Mesenchymal stem cell (in vitro differentiated cells and primary cell): ENCODE measurements around the gene LARGE2.
A peak's percentile ranks its signal among the peaks of the same experiment; 100 is the strongest.

Experiments used
- DNase-seq: peaks from one replicate; pipeline ENCODE4 v3.0.0-alpha.2; 2013
- H2AFZ ChIP-seq: one replicate; pipeline ENCODE4 v1.6.1; 2013; ENCODE audit warnings: low read depth, mild to moderate bottlenecking, control low read depth, inconsistent platforms, low read length, moderate library complexity
- H2AK5ac ChIP-seq: 2 replicates; pipeline ENCODE4 v1.6.1; 2013; ENCODE audit warnings: low read length, moderate library complexity, mild to moderate bottlenecking, inconsistent platforms; ENCODE audit not compliant: severe bottlenecking
- H2BK120ac ChIP-seq: one replicate; pipeline ENCODE4 v1.6.1; 2013; ENCODE audit warnings: low read depth, mild to moderate bottlenecking, inconsistent platforms, low read length, moderate library complexity
- H2BK12ac ChIP-seq, 2 experiments: one replicate each; pipeline ENCODE4 v1.6.1; 2013; ENCODE audit warnings: inconsistent platforms in 2 of 2, low read length in 2 of 2, mild to moderate bottlenecking in 2 of 2, moderate library complexity in 2 of 2, control low read depth in 1 of 2
- H2BK15ac ChIP-seq: one replicate; pipeline ENCODE4 v1.6.1; 2013; ENCODE audit warnings: mild to moderate bottlenecking, low read depth, inconsistent platforms; ENCODE audit not compliant: poor library complexity, severe bottlenecking
- H2BK5ac ChIP-seq: 2 replicates; pipeline ENCODE4 v1.6.1; 2013; ENCODE audit warnings: low read depth, mild to moderate bottlenecking, low read length, control low read depth, inconsistent platforms; ENCODE audit not compliant: poor library complexity, severe bottlenecking
- H3K14ac ChIP-seq, 2 experiments: one replicate each; pipeline ENCODE4 v1.6.1; 2013; ENCODE audit warnings: inconsistent platforms in 2 of 2, low read length in 2 of 2, control low read depth in 1 of 2, mild to moderate bottlenecking in 1 of 2, moderate library complexity in 1 of 2
- H3K18ac ChIP-seq, 2 experiments: one replicate each; pipeline ENCODE4 v1.6.1; 2013; ENCODE audit warnings: inconsistent platforms in 2 of 2, low read length in 2 of 2, control low read depth in 1 of 2, low read depth in 1 of 2, mild to moderate bottlenecking in 1 of 2
- H3K23ac ChIP-seq, 2 experiments: one replicate each; pipeline ENCODE4 v1.6.1; 2013; ENCODE audit warnings: inconsistent platforms in 2 of 2, low read length in 2 of 2, mild to moderate bottlenecking in 2 of 2, moderate library complexity in 2 of 2, control low read depth in 1 of 2
- H3K27ac ChIP-seq: 2 replicates; pipeline ENCODE4 v1.5.1; 2013; ENCODE audit warnings: mild to moderate bottlenecking, moderate library complexity, low read length, control low read depth, inconsistent platforms; ENCODE audit not compliant: poor library complexity, severe bottlenecking
- H3K27me3 ChIP-seq, 2 experiments: 2 replicates each; pipeline versions ENCODE4 v1.6.1 to v1.7.0; 2013; ENCODE audit warnings: low read length in 2 of 2, mild to moderate bottlenecking in 2 of 2, moderate library complexity in 2 of 2, control low read depth in 1 of 2, inconsistent platforms in 1 of 2; ENCODE audit not compliant: control insufficient read depth in 1 of 2, insufficient read depth in 1 of 2
- H3K36me3 ChIP-seq, 2 experiments: 2 replicates each; pipeline versions ENCODE4 v1.6.1 to v1.7.0; 2013; ENCODE audit warnings: low read length in 2 of 2, control low read depth in 1 of 2, inconsistent platforms in 1 of 2, low read depth in 1 of 2, mild to moderate bottlenecking in 1 of 2; ENCODE audit not compliant: insufficient read depth in 2 of 2, control insufficient read depth in 1 of 2
- H3K4ac ChIP-seq, 2 experiments: one replicate each; pipeline ENCODE4 v1.6.1; 2013; ENCODE audit warnings: inconsistent platforms in 2 of 2, low read length in 2 of 2, mild to moderate bottlenecking in 2 of 2, moderate library complexity in 2 of 2, control low read depth in 1 of 2, low read depth in 1 of 2
- H3K4me1 ChIP-seq: 2 replicates; pipeline ENCODE4 v1.6.1; 2013; ENCODE audit warnings: low read depth, low read length, control low read depth; ENCODE audit not compliant: control insufficient read depth, insufficient read depth
- H3K4me2 ChIP-seq: 2 replicates; pipeline ENCODE4 v1.6.1; 2013; ENCODE audit warnings: low read length, mild to moderate bottlenecking, inconsistent platforms; ENCODE audit not compliant: poor library complexity, severe bottlenecking
- H3K4me3 ChIP-seq, 2 experiments: 2 replicates each; pipeline versions ENCODE4 v1.5.1 to v1.7.0; 2013; ENCODE audit warnings: low read length in 2 of 2, mild to moderate bottlenecking in 2 of 2, control low read depth in 1 of 2, low read depth in 1 of 2; ENCODE audit not compliant: insufficient read depth in 1 of 2
- H3K79me1 ChIP-seq: replicated peaks from 2 replicates; pipeline ENCODE4 v1.6.1; 2013; ENCODE audit warnings: mild to moderate bottlenecking, control low read depth, low read length, inconsistent platforms; ENCODE audit not compliant: poor library complexity, severe bottlenecking
- H3K9ac ChIP-seq: 2 replicates; pipeline ENCODE4 v1.7.0; 2013; ENCODE audit warnings: mild to moderate bottlenecking, low read length, moderate library complexity
- H3K9me3 ChIP-seq: 2 replicates; pipeline ENCODE4 v1.7.0; 2013; ENCODE audit warnings: mild to moderate bottlenecking, low read length; ENCODE audit not compliant: control insufficient read depth
- H4K8ac ChIP-seq: one replicate; pipeline ENCODE4 v1.6.1; 2013; ENCODE audit warnings: inconsistent platforms, mild to moderate bottlenecking, low read length, moderate library complexity
- H4K91ac ChIP-seq: one replicate; pipeline ENCODE4 v1.6.1; 2013; ENCODE audit warnings: mild to moderate bottlenecking, low read length, inconsistent platforms
- WGBS: methylation state at CpG from one replicate; pipeline ENCODE4 v1.1.7; 2013; ENCODE audit warnings: mixed read lengths; 5-methylcytosine and 5-hydroxymethylcytosine counted together

Gene LARGE2

GRCh38 chr11:45879803-45880686 lies 42.4 kb upstream of the LARGE2 start:
- 49% methylated on average over 7 of the region's 7 CpGs for WGBS
- Histone ChIP-seq H2AFZ (no peak overlapping the region), H2BK5ac (no peak overlapping the region), H2BK15ac (no peak overlapping the region), H3K9me3 (no peaks in the 10 kb centered on the region), H2AK5ac (no peak overlapping the region), H3K4me1 (peaks cover 19% of the 10 kb centered on the region), H3K79me1 (no peaks in the 10 kb centered on the region), H3K14ac (no peak overlapping the region), H3K18ac (no peak overlapping the region), H2BK12ac (peak overlapping the region; percentile 63 to 72), H3K36me3 (peaks cover 40 to 68% of the 10 kb centered on the region in 2 experiments), H3K27me3 (no peaks in the 10 kb centered on the region), H2BK120ac (no peak overlapping the region), H3K23ac (no peak overlapping the region), H3K4me2 (no peak overlapping the region), H3K27ac (no peak overlapping the region), H3K4me3 (no peak overlapping the region), H4K8ac (no peak overlapping the region), H3K4ac (no peak overlapping the region), H4K91ac (peak overlapping the region; percentile 40), H3K9ac (no peak overlapping the region)
- peak; percentile 78 for DNase-seq

- no peak overlapping the region for H3K14ac ChIP-seq
- no peak for DNase-seq
- 82% methylated on average over 15 of the region's 15 CpGs for WGBS
- H4K91ac ChIP-seq, result peak overlapping the region; percentile 40
- H3K27ac ChIP-seq, result no peak overlapping the region
- H3K18ac ChIP-seq, result no peak overlapping the region
- no peak overlapping the region for H3K23ac ChIP-seq
- H3K4me2 ChIP-seq, result no peak overlapping the region
- H4K8ac ChIP-seq, result no peak overlapping the region
- no peak overlapping the region for H2BK120ac ChIP-seq
- H2BK12ac ChIP-seq, result peak overlapping the region in 1 of 2 experiments; percentile 63
- H2AFZ ChIP-seq, result no peak overlapping the region
- no peak overlapping the region for H2AK5ac ChIP-seq
- no peak overlapping the region for H3K9ac ChIP-seq
- H3K4me1 ChIP-seq, result peaks cover 26% of the 10 kb centered on the region
- H3K36me3 ChIP-seq, result peaks cover 36 to 60% of the 10 kb centered on the region in 2 experiments
- no peak overlapping the region for H3K4me3 ChIP-seq
- H2BK15ac ChIP-seq, result no peak overlapping the region
- H2BK5ac ChIP-seq, result no peak overlapping the region
- H3K79me1 ChIP-seq, result no peaks in the 10 kb centered on the region
- H3K4ac ChIP-seq, result no peak overlapping the region
- H3K27me3 ChIP-seq, result peaks cover 2 to 4% of the 10 kb centered on the region in 2 experiments
- H3K9me3 ChIP-seq, result no peaks in the 10 kb centered on the region
These were observed 41.5 kb upstream of the LARGE2 start for GRCh38 chr11:45880772-45881570.

GRCh38 chr11:45881708-45882368 lies 40.6 kb upstream of the LARGE2 start:
- WGBS, result 92% methylated on average over 4 of the region's 6 CpGs
- Histone ChIP-seq H3K27ac (no peak overlapping the region), H2AK5ac (no peak overlapping the region), H3K23ac (no peak overlapping the region), H3K4me3 (no peak overlapping the region), H3K4me2 (no peak overlapping the region), H3K14ac (no peak overlapping the region), H4K8ac (no peak overlapping the region), H3K27me3 (peaks cover 11 to 12% of the 10 kb centered on the region in 2 experiments), H2BK120ac (no peak overlapping the region), H3K36me3 (peaks cover 33 to 51% of the 10 kb centered on the region in 2 experiments), H3K4me1 (peaks cover 29% of the 10 kb centered on the region), H3K18ac (no peak overlapping the region), H3K4ac (no peak overlapping the region), H4K91ac (no peak overlapping the region), H3K9ac (no peak overlapping the region), H2BK15ac (no peak overlapping the region), H2BK5ac (no peak overlapping the region), H3K9me3 (no peaks in the 10 kb centered on the region), H3K79me1 (no peaks in the 10 kb centered on the region), H2AFZ (no peak overlapping the region), H2BK12ac (no peak overlapping the region)
- peak; percentile 37 for DNase-seq
